ENCODE measurements around the gene ASCC2. TPM values are rescaled to one million over a fixed set of nuclear protein-coding genes. Genes with fewer than 3 reads are reported as not detected.
"Not testable (repeated sequence)": the region's sequence is repeated elsewhere in the genome, so short reads cannot be mapped to it uniquely, and the experiment has no call there.

The ASCC2 gene
- total and polyA plus RNA-seq, 4 donors: 34.6 to 43.7 (median 38.7) TPM

DNA sequence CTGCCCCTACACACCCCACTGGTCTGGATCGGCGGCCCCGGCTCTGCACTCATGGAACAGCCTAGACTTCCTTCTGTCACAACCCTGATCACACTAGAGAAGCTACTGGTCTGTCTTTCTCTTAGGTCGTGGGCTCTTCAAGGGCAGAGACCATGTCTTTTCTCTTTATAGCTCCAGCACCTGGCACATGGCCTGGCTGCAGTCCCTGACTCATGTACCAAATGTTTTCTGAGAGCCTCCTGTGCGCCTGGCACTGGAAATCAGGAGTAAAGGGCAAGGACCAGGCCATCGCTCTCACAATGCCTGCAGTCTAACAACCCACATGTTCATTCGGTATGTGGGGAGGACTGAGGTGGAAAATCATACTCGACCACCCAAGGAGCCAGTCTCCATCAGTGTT lies 7.5 kb downstream of the ASCC2 start:
- Histone ChIP-seq H3K27me3 (ENCODE audit: control insufficient read depth in 4 of 4, insufficient read depth in 4 of 4, low read length in 3 of 4) (no peaks in the 10 kb centered on the region), H3K36me3 (ENCODE audit: control insufficient read depth in 4 of 4, insufficient read depth in 3 of 4, low read depth in 1 of 4, low read length in 3 of 4) (peaks cover 2 to 14% (median 8%) of the 10 kb centered on the region in 4 donors), H3K27ac (ENCODE audit: low read depth in 1 of 2, low read length in 2 of 2) (peak overlapping the region; percentile 51 to 71), H3K9ac (ENCODE audit: low read depth in 1 of 2, low read length in 2 of 2) (no peak overlapping the region), H3K4me3 (ENCODE audit: low read depth in 1 of 3, low read length in 3 of 3) (no peak overlapping the region), H3K4me1 (ENCODE audit: control insufficient read depth in 4 of 4, insufficient read depth in 4 of 4, low read length in 3 of 4) (peaks cover 4 to 32% (median 21%) of the 10 kb centered on the region in 4 donors), H3K9me3 (ENCODE audit: control insufficient read depth in 4 of 4, low read length in 3 of 4) (no peaks in the 10 kb centered on the region)
- no peak for DNase-seq (ENCODE audit: low spot score)
- TF ChIP-seq HNF4G (IDR thresholded peaks at IDR 0.05): no peak
- no peak for TF ChIP-seq YY1 (IDR thresholded peaks at IDR 0.05)
- TF ChIP-seq, protein P1, sequence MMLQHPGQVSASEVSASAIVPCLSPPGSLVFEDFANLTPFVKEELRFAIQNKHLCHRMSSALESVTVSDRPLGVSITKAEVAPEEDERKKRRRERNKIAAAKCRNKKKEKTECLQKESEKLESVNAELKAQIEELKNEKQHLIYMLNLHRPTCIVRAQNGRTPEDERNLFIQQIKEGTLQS (IDR thresholded peaks at IDR 0.05): no peak
- no peak for TF ChIP-seq CTCF (IDR thresholded peaks at IDR 0.05; ENCODE audit: low read depth, low read length, missing input control)
- no peak for TF ChIP-seq FOXA1 (IDR thresholded peaks at IDR 0.05)
- TF ChIP-seq, protein P2, sequence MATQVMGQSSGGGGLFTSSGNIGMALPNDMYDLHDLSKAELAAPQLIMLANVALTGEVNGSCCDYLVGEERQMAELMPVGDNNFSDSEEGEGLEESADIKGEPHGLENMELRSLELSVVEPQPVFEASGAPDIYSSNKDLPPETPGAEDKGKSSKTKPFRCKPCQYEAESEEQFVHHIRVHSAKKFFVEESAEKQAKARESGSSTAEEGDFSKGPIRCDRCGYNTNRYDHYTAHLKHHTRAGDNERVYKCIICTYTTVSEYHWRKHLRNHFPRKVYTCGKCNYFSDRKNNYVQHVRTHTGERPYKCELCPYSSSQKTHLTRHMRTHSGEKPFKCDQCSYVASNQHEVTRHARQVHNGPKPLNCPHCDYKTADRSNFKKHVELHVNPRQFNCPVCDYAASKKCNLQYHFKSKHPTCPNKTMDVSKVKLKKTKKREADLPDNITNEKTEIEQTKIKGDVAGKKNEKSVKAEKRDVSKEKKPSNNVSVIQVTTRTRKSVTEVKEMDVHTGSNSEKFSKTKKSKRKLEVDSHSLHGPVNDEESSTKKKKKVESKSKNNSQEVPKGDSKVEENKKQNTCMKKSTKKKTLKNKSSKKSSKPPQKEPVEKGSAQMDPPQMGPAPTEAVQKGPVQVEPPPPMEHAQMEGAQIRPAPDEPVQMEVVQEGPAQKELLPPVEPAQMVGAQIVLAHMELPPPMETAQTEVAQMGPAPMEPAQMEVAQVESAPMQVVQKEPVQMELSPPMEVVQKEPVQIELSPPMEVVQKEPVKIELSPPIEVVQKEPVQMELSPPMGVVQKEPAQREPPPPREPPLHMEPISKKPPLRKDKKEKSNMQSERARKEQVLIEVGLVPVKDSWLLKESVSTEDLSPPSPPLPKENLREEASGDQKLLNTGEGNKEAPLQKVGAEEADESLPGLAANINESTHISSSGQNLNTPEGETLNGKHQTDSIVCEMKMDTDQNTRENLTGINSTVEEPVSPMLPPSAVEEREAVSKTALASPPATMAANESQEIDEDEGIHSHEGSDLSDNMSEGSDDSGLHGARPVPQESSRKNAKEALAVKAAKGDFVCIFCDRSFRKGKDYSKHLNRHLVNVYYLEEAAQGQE (IDR thresholded peaks at IDR 0.05): peak; percentile 34
- TF ChIP-seq FOXA2 (IDR thresholded peaks at IDR 0.05): no peak
- no peak for TF ChIP-seq TAF1 (conservative IDR thresholded peaks at IDR 0.05)
- no peak for TF ChIP-seq EGR1 (IDR thresholded peaks at IDR 0.05; ENCODE audit: low read depth in 2 of 2)
- TF ChIP-seq ZBTB33 (IDR thresholded peaks at IDR 0.05): no peak
- peak; percentile 74 to 89 for TF ChIP-seq RXRA (IDR thresholded peaks at IDR 0.05)
- TF ChIP-seq MAX (IDR thresholded peaks at IDR 0.05): peak; percentile 77
- TF ChIP-seq GABPA (IDR thresholded peaks at IDR 0.05 in 1 of 2, conservative IDR thresholded peaks at IDR 0.05 in 1 of 2): no peak
- peak; percentile 31 to 63 for TF ChIP-seq JUND (IDR thresholded peaks at IDR 0.05)
- peak; percentile 61 to 79 for TF ChIP-seq HNF4A (conservative IDR thresholded peaks at IDR 0.05)
- TF ChIP-seq RAD21 (IDR thresholded peaks at IDR 0.05): peak; percentile 52 to 59
- TF ChIP-seq NR2F2 (IDR thresholded peaks at IDR 0.05): no peak
- TF ChIP-seq SP1 (IDR thresholded peaks at IDR 0.05): peak; percentile 72
- 60% methylated on average over 8 of the region's 8 CpGs for WGBS

GRCh38 chr22:29827726-29828125 lies 10.3 kb downstream of the ASCC2 start:
- H3K9ac ChIP-seq (ENCODE audit: low read depth in 1 of 2, low read length in 2 of 2); H3K27ac ChIP-seq (ENCODE audit: low read depth in 1 of 2, low read length in 2 of 2); H3K4me3 ChIP-seq (ENCODE audit: low read depth in 1 of 3, low read length in 3 of 3); H3K27me3 ChIP-seq (ENCODE audit: control insufficient read depth in 4 of 4, insufficient read depth in 4 of 4, low read length in 3 of 4); DNase-seq (ENCODE audit: low spot score); H3K9me3 ChIP-seq (ENCODE audit: control insufficient read depth in 4 of 4, low read length in 3 of 4): not testable (repeated sequence)
- H3K4me1 ChIP-seq (ENCODE audit: control insufficient read depth in 4 of 4, insufficient read depth in 4 of 4, low read length in 3 of 4): peaks cover 4 to 31% (median 21%) of the 10 kb centered on the region in 4 donors
- H3K36me3 ChIP-seq (ENCODE audit: control insufficient read depth in 4 of 4, insufficient read depth in 3 of 4, low read depth in 1 of 4, low read length in 3 of 4): peaks cover 8 to 25% (median 22%) of the 10 kb centered on the region in 4 donors
- WGBS: 77% methylated on average over 1 of the region's 1 CpG
